Fibroblast of the aortic adventitia (primary cell): ENCODE results near the gene CCDC159. TPM values are rescaled to one million over a fixed set of nuclear protein-coding genes. Genes with fewer than 3 reads are reported as not detected.
"Not testable (repeated sequence)": the region's sequence is repeated elsewhere in the genome, so short reads cannot be mapped to it uniquely, and the experiment has no call there.

Experiments
- DNase-seq: peaks from one replicate; pipeline ENCODE4 v3.0.0-alpha.2; 2010; ENCODE audit warnings: low read depth
- H3K4me3 ChIP-seq: 2 replicates; pipeline ENCODE4 v1.5.1; 2011; ENCODE audit warnings: low read depth, mild to moderate bottlenecking, control low read depth, low read length, moderate library complexity
- CTCF ChIP-seq: IDR thresholded peaks from 2 replicates; pipeline ENCODE4 v1.5.1; 2011; ENCODE audit warnings: mild to moderate bottlenecking, low read length, control low read depth, inconsistent platforms; ENCODE audit not compliant: insufficient read depth
- total RNA-seq: library from RNA; depleted of rRNA; stranded (reverse); fragments of >200 nt; gene quantifications from 2 replicates; pipeline ENCODE4 v1.2.3, GENCODE V29; 2012; ENCODE audit warnings: low replicate concordance

CCDC159 gene
- total RNA-seq = 12.2 and 13.2 TPM in 2 replicates

GRCh38 chr19:11346104-11346940 is at the start of gene CCDC159, which contains the start of gene TMEM205:
Gene CCDC159, plus strand, starts transcription at chr19:11346519. Its CDS starts 88 bp downstream, at chr19:11346607.
Gene TMEM205, minus strand, starts transcription at chr19:11346268. Its CDS starts 649 bp downstream, at chr19:11345619.
- H3K4me3 ChIP-seq = peak within 1 kb of the TSS; percentile 88
- DNase-seq = peak; percentile 100
- TF ChIP-seq CTCF = no peak

GRCh38 chr19:11299946-11300810 is 46.1 kb upstream of the CCDC159 start:
- H3K4me3 ChIP-seq = no peak overlapping the region
- TF ChIP-seq CTCF = no peak
- DNase-seq = no peak

- no peak for DNase-seq
- no peak for TF ChIP-seq CTCF
- H3K4me3 ChIP-seq = no peak overlapping the region
Observed at GRCh38 chr19:11300811-11301120, 45.6 kb upstream of the CCDC159 start.

- DNase-seq = no peak
- TF ChIP-seq CTCF = no peak
- H3K4me3 ChIP-seq = no peak overlapping the region
Observed at GRCh38 chr19:11304936-11305335, 41.4 kb upstream of the CCDC159 start.

GRCh38 chr19:11306337-11306736 is 40.0 kb upstream of the CCDC159 start:
- TF ChIP-seq CTCF = no peak
- H3K4me3 ChIP-seq = no peak overlapping the region
- DNase-seq = no peak

GRCh38 chr19:11320278-11320995 is 25.9 kb upstream of the CCDC159 start:
- not testable (repeated sequence) for H3K4me3 ChIP-seq, DNase-seq
